Muscle of leg (tissue), 11 donors: ENCODE results near the gene CTR9. TPM values are rescaled to one million over a fixed set of nuclear protein-coding genes. Genes with fewer than 3 reads are reported as not detected.
A peak's percentile ranks its signal among the peaks of the same experiment; 100 is the strongest.

ENCODE experiments used
- DNase-seq: peaks from one replicate; pipeline ENCODE4 v3.0.0; 2013
- H3K27ac ChIP-seq: one replicate; pipeline ENCODE4 v1.5.1; 2013; ENCODE audit warnings: mild to moderate bottlenecking, low read length, control low read depth
- H3K27me3 ChIP-seq: one replicate; pipeline ENCODE4 v1.6.1; 2013; ENCODE audit warnings: low read length; ENCODE audit not compliant: control insufficient read depth, insufficient read depth
- H3K36me3 ChIP-seq: one replicate; pipeline ENCODE4 v1.6.1; 2013; ENCODE audit warnings: low read length; ENCODE audit not compliant: control insufficient read depth, insufficient read depth
- H3K4me1 ChIP-seq: one replicate; pipeline ENCODE4 v1.6.1; 2013; ENCODE audit warnings: low read length; ENCODE audit not compliant: control insufficient read depth, insufficient read depth
- H3K4me3 ChIP-seq: one replicate; pipeline ENCODE4 v1.5.1; 2013; ENCODE audit warnings: low read length, control low read depth
- H3K9me3 ChIP-seq: replicated peaks from 2 replicates; pipeline ENCODE4 v1.6.1; 2013; ENCODE audit warnings: low read depth, low read length; ENCODE audit not compliant: control insufficient read depth
- WGBS: methylation state at CpG from one replicate; pipeline ENCODE4 v1.1.5; 2013; ENCODE audit warnings: missing lambda C conversion rate; ENCODE audit not compliant: insufficient coverage; 5-methylcytosine and 5-hydroxymethylcytosine counted together
- polyA plus RNA-seq, 8 donors: library from polyadenylated mRNA; unstranded; fragments of 120-200 nt; gene quantifications; one replicate each; pipeline versions ENCODE4 v1.2.1 to v1.2.3, GENCODE V29; 2013; ENCODE audit warnings: inconsistent platforms in 1 of 8, low replicate concordance in 1 of 8; ENCODE audit not compliant: insufficient read length in 8 of 8, insufficient read depth in 1 of 8
- total RNA-seq: library from RNA; stranded (reverse); fragments of 120-200 nt; gene quantifications from one replicate; pipeline ENCODE4 v1.2.4, GENCODE V29; 2013

The CTR9 gene
- total and polyA plus RNA-seq, 9 donors: 16.4 to 35.8 (median 29.4) TPM

GRCh38 chr11:10777806-10778205, 26.8 kb downstream of the CTR9 start:
- Histone ChIP-seq H3K36me3 (peaks cover 50% of the 10 kb centered on the region), H3K27me3 (no peaks in the 10 kb centered on the region), H3K27ac (no peak overlapping the region), H3K4me1 (no peaks in the 10 kb centered on the region), H3K9me3 (no peaks in the 10 kb centered on the region), H3K4me3 (no peak overlapping the region)
- no peak for DNase-seq
- WGBS: 50% methylated on average over 2 of the region's 6 CpGs

GRCh38 chr11:10778217-10778970, 27.3 kb downstream of the CTR9 start:
- Histone ChIP-seq H3K4me1 (no peaks in the 10 kb centered on the region), H3K4me3 (no peak overlapping the region), H3K27ac (no peak overlapping the region), H3K9me3 (no peaks in the 10 kb centered on the region), H3K27me3 (no peaks in the 10 kb centered on the region), H3K36me3 (peaks cover 44% of the 10 kb centered on the region)
- DNase-seq: no peak
- 73% methylated on average over 13 of the region's 13 CpGs for WGBS

DNA sequence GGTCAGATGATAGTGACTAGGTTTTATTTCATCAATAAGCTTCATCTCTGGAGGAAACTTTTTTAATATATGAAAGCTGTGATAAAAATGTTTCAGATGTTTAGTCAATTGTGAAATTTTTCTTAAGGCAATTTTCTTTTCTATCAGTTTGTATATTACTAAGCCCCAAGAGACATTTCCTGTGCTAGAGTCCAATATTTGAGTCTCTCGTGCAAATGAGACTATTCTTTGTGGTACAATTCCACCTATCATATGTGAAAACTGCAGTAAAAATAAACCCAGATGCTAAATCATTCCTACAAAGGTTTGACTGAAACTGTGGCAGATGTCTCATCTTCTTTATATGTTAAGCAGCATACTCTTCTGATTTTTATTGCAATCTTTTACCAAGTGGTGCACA, 28.0 kb downstream of the CTR9 start:
- no peaks in the 10 kb centered on the region for H3K27me3 ChIP-seq
- WGBS: no CpG with 5 or more reads among the region's 1 CpG
- H3K4me3 ChIP-seq: no peak overlapping the region
- H3K36me3 ChIP-seq: peaks cover 42% of the 10 kb centered on the region
- no peaks in the 10 kb centered on the region for H3K9me3 ChIP-seq
- peaks cover 6% of the 10 kb centered on the region for H3K4me1 ChIP-seq
- no peak for DNase-seq
- no peak overlapping the region for H3K27ac ChIP-seq

- Histone ChIP-seq H3K4me3 (no peak overlapping the region), H3K9me3 (no peaks in the 10 kb centered on the region), H3K27me3 (no peaks in the 10 kb centered on the region), H3K36me3 (peaks cover 34% of the 10 kb centered on the region), H3K4me1 (peaks cover 16% of the 10 kb centered on the region), H3K27ac (no peak overlapping the region)
- no peak for DNase-seq
- 100% methylated on average over 2 of the region's 2 CpGs for WGBS
These were observed 29.0 kb downstream of the CTR9 start for GRCh38 chr11:10780040-10780439.

- peak; percentile 63 for DNase-seq
- H3K27me3 ChIP-seq: no peaks in the 10 kb centered on the region
- H3K36me3 ChIP-seq: peaks cover 2% of the 10 kb centered on the region
- peak overlapping the region; percentile 66 for H3K27ac ChIP-seq
- peaks cover 27% of the 10 kb centered on the region for H3K4me1 ChIP-seq
- H3K9me3 ChIP-seq: no peaks in the 10 kb centered on the region
- H3K4me3 ChIP-seq: no peak overlapping the region
- WGBS: 37% methylated on average over 4 of the region's 10 CpGs
These were observed 33.4 kb downstream of the CTR9 start for GRCh38 chr11:10784232-10785145.

DNA sequence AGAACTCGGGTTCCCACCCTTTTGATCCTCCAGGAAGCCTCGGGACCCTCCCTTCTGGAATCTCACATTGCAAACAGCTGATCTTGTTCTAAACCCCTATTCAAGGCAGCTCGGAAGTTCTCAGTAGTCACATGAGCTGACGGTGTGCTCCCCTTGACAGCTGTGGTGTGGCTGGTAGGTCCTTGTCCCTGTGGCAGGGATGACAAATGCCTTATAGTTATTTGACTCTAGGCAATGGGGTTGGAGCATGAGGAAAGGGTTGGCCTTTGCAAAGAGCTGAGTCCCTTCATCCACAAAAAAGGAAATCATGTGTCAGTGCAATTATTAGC, 34.1 kb downstream of the CTR9 start:
- no peaks in the 10 kb centered on the region for H3K27me3 ChIP-seq
- H3K36me3 ChIP-seq: peaks cover under 1% of the 10 kb centered on the region
- peak; percentile 26 for DNase-seq
- no peak overlapping the region for H3K4me3 ChIP-seq
- H3K27ac ChIP-seq: peak overlapping the region; percentile 66
- H3K9me3 ChIP-seq: no peaks in the 10 kb centered on the region
- peaks cover 27% of the 10 kb centered on the region for H3K4me1 ChIP-seq
- WGBS: 35% methylated on average over 2 of the region's 4 CpGs

- Histone ChIP-seq H3K4me3 (no peak overlapping the region), H3K4me1 (peaks cover 27% of the 10 kb centered on the region), H3K36me3 (no peaks in the 10 kb centered on the region), H3K27me3 (no peaks in the 10 kb centered on the region), H3K9me3 (no peaks in the 10 kb centered on the region), H3K27ac (no peak overlapping the region)
- no peak for DNase-seq
- 86% methylated on average over 2 of the region's 5 CpGs for WGBS
These were observed 35.4 kb downstream of the CTR9 start for GRCh38 chr11:10786451-10786850.

DNA sequence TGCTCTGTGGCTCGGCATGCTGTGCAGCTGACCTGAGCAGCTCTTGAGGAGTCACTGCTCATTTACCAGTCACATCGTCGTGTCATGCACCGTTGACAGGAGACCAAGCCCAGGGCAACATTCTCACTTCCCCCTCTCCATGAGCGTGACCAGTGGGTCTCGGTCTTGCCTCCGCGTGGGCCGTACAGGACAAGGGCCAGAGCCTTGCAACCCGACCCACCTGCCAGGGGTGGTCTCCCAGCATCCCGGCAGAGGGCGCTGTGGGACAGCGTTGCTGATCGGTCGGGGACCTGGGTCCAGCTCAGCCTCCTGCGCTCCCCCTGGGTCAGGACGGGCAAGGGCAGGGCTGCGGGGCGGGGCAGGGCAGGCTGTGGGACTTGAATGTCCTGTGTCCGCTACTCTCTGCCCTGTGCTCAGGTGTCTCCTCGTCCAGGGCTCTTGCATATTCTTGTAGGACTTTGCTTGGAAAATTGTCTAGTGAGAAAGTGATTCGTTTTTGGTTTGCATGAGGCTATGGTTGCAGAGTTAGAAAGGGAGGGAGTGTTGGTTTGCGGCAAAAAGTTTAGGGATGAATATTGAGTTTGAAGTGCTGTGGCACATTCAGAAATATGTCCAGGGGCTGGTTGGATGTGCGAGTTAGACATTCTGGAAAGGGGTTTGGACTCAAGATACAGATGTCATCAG, 41.5 kb downstream of the CTR9 start:
- Histone ChIP-seq H3K4me3 (no peak overlapping the region), H3K27ac (no peak overlapping the region), H3K27me3 (peaks cover 3% of the 10 kb centered on the region), H3K36me3 (peaks cover 13% of the 10 kb centered on the region), H3K4me1 (peaks cover 5% of the 10 kb centered on the region), H3K9me3 (no peaks in the 10 kb centered on the region)
- DNase-seq: peak; percentile 74
- 9% methylated on average over 23 of the region's 24 CpGs for WGBS

- peaks cover 5% of the 10 kb centered on the region for H3K4me1 ChIP-seq
- no peaks in the 10 kb centered on the region for H3K9me3 ChIP-seq
- H3K27ac ChIP-seq: no peak overlapping the region
- no peak overlapping the region for H3K4me3 ChIP-seq
- H3K36me3 ChIP-seq: peaks cover 21% of the 10 kb centered on the region
- WGBS: 70% methylated on average over 6 of the region's 11 CpGs
- peaks cover 3% of the 10 kb centered on the region for H3K27me3 ChIP-seq
- no peak for DNase-seq
These were observed 42.6 kb downstream of the CTR9 start for GRCh38 chr11:10793470-10794255.
